NCI-H524 (cell line): ENCODE measurements around the gene PTCH1.

Experiments
- DNase-seq, 2 experiments: peaks; one replicate each; lab custom pipeline; 2025; lab: John Stamatoyannopoulos, UW

Gene PTCH1

DNA sequence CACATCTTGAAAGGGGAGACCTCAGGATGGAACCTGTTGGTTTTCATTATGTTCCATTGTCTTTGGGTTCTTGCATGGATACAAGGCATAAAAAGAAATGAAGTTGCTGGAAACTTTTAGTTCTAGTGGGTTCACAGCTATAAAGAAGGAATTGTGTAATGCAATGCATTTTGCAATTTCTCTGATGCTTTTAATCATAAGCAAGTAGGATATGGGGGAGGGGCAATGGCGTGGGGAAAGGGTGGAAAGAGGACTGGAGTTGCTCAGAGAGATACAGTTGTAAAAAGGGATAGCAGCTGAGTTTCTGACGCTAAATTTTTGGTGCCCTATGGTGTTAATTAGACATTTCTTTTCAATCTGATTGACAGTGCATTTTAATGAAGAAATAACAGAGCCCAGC is 110.7 kb downstream of the PTCH1 start:
- no peak for DNase-seq

DNA sequence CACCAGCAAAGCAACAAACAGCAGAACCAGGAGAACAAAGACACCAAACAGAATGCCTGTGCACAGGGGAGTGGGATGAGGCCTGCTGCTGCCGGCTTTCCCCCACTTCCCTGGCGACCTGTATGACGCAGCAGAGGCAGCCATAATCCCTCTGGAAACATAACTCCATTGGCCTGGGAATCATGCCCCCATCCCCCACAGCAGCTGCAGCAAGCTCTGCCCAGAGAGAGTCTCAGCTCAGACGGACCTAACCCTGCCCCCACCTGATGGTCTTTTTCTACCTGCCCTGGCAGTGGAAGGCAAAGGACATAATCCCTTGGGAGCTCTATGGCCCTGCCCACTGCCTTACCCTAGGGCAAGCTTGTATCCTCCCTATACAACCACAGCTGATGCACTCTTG is 117.5 kb downstream of the PTCH1 start:
- no peak for DNase-seq
